ENCODE data around the gene TMEM204. TPM values are rescaled to one million over a fixed set of nuclear protein-coding genes. Genes with fewer than 3 reads are reported as not detected.

TMEM204 gene
- total RNA-seq, 3 donors from 2014 or later (not counting 1 experiment from before 2014, with no cell fraction given), result 3.3 to 14.1 (median 7.8) TPM

DNA sequence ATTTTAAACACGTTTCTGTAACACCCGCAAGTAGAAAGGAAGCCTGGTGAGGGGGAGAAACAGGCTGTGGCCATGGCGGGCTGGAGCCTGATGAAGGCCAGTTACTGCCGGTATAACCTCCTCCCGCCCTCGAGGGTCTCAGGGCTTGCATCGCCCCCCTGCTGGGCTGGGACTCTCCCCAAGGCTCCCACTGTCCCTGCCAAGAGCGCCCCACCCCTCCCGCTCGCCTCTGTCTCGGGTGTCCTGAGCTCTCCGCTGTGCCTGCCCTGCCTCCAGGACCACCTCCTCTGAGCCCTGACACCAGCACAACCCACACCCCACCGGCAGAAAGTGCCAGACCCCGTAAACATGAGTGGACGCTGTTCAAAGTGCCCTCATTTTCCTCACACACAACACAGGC is 18.7 kb downstream of the TMEM204 start:
- Histone ChIP-seq H3K9me3 (ENCODE audit: control insufficient read depth, insufficient read depth, low read length) (no peaks in the 10 kb centered on the region), H3K4me3 (ENCODE audit: low read length) (no peak overlapping the region), H3K27me3 (ENCODE audit: control insufficient read depth, insufficient read depth, low read length) (no peaks in the 10 kb centered on the region), H3K4me1 (ENCODE audit: control insufficient read depth, insufficient read depth, low read length) (no peaks in the 10 kb centered on the region), H3K27ac (ENCODE audit: low read length) (no peak overlapping the region), H3K36me3 (ENCODE audit: control insufficient read depth, insufficient read depth, low read length) (peaks cover 15% of the 10 kb centered on the region)
- ATAC-seq, result no peak
- peaks cover 0 to 8% of the 10 kb centered on the region in 2 donors for H3K4me1 Mint-ChIP-seq
- H3K36me3 Mint-ChIP-seq, result no peaks in the 10 kb centered on the region
- TF ChIP-seq, protein P1, sequence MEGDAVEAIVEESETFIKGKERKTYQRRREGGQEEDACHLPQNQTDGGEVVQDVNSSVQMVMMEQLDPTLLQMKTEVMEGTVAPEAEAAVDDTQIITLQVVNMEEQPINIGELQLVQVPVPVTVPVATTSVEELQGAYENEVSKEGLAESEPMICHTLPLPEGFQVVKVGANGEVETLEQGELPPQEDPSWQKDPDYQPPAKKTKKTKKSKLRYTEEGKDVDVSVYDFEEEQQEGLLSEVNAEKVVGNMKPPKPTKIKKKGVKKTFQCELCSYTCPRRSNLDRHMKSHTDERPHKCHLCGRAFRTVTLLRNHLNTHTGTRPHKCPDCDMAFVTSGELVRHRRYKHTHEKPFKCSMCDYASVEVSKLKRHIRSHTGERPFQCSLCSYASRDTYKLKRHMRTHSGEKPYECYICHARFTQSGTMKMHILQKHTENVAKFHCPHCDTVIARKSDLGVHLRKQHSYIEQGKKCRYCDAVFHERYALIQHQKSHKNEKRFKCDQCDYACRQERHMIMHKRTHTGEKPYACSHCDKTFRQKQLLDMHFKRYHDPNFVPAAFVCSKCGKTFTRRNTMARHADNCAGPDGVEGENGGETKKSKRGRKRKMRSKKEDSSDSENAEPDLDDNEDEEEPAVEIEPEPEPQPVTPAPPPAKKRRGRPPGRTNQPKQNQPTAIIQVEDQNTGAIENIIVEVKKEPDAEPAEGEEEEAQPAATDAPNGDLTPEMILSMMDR (IDR thresholded peaks at IDR 0.05), result no peak
- no peak overlapping the region for H3K27ac Mint-ChIP-seq
- no peak overlapping the region for H3K4me3 Mint-ChIP-seq
- H3K9me3 Mint-ChIP-seq, result no peaks in the 10 kb centered on the region
- WGBS (ENCODE audit: insufficient coverage), result 88% methylated on average over 15 of the region's 15 CpGs
- intact Hi-C loops (cut with micrococcal nuclease), result no loop called here
- no peak for DNase-seq
- H3K27me3 Mint-ChIP-seq (ENCODE audit: low read depth in 2 of 2), result no peaks in the 10 kb centered on the region

DNA sequence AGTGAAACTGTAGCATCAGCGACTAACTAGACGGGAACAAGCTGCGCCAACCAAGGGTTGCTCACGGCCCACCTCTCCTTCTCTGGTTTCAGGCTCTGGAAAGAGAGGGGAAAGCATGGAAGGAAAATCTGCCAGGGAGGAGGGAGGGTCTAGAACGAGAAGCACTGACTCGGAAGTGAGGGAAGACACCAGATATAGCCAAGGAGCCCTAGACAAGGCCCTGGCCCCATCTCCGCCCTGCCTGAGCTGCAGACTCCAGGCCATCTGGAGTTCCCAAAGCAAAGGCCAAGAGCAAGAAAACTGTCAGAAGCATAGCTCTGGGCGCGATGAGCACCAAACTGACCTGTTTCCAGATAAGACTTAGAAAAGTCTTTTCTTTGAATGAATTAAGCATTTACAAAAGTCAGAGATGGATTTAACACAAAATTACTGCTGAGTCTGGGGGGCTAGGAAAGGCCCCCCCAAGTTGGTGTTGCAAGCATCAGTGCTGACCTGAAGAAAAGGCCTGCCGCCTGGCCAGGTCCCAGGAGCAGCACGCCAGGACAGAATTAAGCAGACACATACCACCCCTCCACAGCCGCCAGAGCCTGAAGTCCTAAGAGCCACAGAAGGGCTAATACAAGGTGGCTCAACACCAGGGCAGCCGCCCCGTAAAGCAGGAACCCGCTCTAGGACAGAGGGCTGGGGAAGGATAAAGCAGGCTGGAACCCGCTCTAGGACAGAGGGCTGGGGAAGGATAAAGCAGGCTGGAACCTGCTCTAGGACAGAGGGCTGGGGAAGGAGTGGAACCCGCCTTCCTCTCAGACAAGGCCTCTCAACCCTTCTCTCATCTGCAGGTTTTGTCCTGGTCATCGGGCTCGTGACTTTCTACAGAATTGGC is 20.7 kb downstream of the TMEM204 start:
- TF ChIP-seq, protein P1 (IDR thresholded peaks at IDR 0.05), result no peak
- H3K36me3 ChIP-seq (ENCODE audit: control insufficient read depth, insufficient read depth, low read length), result peaks cover 17% of the 10 kb centered on the region
- no peaks in the 10 kb centered on the region for H3K4me1 ChIP-seq (ENCODE audit: control insufficient read depth, insufficient read depth, low read length)
- Mint-ChIP-seq H3K27me3 (ENCODE audit: low read depth in 2 of 2) (no peaks in the 10 kb centered on the region), H3K27ac (no peak overlapping the region), H3K4me3 (no peak overlapping the region), H3K4me1 (peaks cover 0 to 5% of the 10 kb centered on the region in 2 donors), H3K36me3 (no peaks in the 10 kb centered on the region), H3K9me3 (no peaks in the 10 kb centered on the region)
- WGBS (ENCODE audit: insufficient coverage), result 96% methylated on average over 19 of the region's 19 CpGs
- no peak overlapping the region for H3K4me3 ChIP-seq (ENCODE audit: low read length)
- H3K27me3 ChIP-seq (ENCODE audit: control insufficient read depth, insufficient read depth, low read length), result no peaks in the 10 kb centered on the region
- no peaks in the 10 kb centered on the region for H3K9me3 ChIP-seq (ENCODE audit: control insufficient read depth, insufficient read depth, low read length)
- intact Hi-C loops (cut with micrococcal nuclease), result no loop called here
- no peak overlapping the region for H3K27ac ChIP-seq (ENCODE audit: low read length)
- no peak for DNase-seq
- peak in 1 of 3 donors; percentile 25 for ATAC-seq

DNA sequence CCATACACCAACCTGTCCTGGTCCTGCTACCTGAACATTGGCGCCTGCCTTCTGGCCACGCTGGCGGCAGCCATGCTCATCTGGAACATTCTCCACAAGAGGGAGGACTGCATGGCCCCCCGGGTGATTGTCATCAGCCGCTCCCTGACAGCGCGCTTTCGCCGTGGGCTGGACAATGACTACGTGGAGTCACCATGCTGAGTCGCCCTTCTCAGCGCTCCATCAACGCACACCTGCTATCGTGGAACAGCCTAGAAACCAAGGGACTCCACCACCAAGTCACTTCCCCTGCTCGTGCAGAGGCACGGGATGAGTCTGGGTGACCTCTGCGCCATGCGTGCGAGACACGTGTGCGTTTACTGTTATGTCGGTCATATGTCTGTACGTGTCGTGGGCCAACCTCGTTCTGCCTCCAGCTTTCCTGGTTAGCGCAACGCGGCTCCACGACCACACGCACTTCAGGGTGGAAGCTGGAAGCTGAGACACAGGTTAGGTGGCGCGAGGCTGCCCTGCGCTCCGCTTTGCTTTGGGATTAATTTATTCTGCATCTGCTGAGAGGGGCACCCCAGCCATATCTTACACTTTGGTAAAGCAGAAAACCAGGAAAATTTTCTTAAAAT is 21.5 kb downstream of the TMEM204 start:
- H3K9me3 Mint-ChIP-seq, result no peaks in the 10 kb centered on the region
- no peaks in the 10 kb centered on the region for H3K27me3 Mint-ChIP-seq (ENCODE audit: low read depth in 2 of 2)
- Histone ChIP-seq H3K9me3 (ENCODE audit: control insufficient read depth, insufficient read depth, low read length) (no peaks in the 10 kb centered on the region), H3K4me3 (ENCODE audit: low read length) (no peak overlapping the region), H3K36me3 (ENCODE audit: control insufficient read depth, insufficient read depth, low read length) (peaks cover 17% of the 10 kb centered on the region), H3K4me1 (ENCODE audit: control insufficient read depth, insufficient read depth, low read length) (no peaks in the 10 kb centered on the region), H3K27ac (ENCODE audit: low read length) (no peak overlapping the region), H3K27me3 (ENCODE audit: control insufficient read depth, insufficient read depth, low read length) (no peaks in the 10 kb centered on the region)
- no peaks in the 10 kb centered on the region for H3K36me3 Mint-ChIP-seq
- DNase-seq (no peak), ATAC-seq (no peak)
- intact Hi-C loops (cut with micrococcal nuclease), result no loop called here
- no peak overlapping the region for H3K27ac Mint-ChIP-seq
- H3K4me3 Mint-ChIP-seq, result no peak overlapping the region
- WGBS (ENCODE audit: insufficient coverage), result 94% methylated on average over 34 of the region's 34 CpGs
- peaks cover 0 to 10% of the 10 kb centered on the region in 2 donors for H3K4me1 Mint-ChIP-seq
- TF ChIP-seq, protein P1 (IDR thresholded peaks at IDR 0.05), result no peak

Data from natural killer cell (primary cell).